ENCODE results near the gene UBL7. TPM values are rescaled to one million over a fixed set of nuclear protein-coding genes. Genes with fewer than 3 reads are reported as not detected.

The UBL7 gene
- total RNA-seq, 1 experiment from 2014 or later: 65.3 TPM

DNA sequence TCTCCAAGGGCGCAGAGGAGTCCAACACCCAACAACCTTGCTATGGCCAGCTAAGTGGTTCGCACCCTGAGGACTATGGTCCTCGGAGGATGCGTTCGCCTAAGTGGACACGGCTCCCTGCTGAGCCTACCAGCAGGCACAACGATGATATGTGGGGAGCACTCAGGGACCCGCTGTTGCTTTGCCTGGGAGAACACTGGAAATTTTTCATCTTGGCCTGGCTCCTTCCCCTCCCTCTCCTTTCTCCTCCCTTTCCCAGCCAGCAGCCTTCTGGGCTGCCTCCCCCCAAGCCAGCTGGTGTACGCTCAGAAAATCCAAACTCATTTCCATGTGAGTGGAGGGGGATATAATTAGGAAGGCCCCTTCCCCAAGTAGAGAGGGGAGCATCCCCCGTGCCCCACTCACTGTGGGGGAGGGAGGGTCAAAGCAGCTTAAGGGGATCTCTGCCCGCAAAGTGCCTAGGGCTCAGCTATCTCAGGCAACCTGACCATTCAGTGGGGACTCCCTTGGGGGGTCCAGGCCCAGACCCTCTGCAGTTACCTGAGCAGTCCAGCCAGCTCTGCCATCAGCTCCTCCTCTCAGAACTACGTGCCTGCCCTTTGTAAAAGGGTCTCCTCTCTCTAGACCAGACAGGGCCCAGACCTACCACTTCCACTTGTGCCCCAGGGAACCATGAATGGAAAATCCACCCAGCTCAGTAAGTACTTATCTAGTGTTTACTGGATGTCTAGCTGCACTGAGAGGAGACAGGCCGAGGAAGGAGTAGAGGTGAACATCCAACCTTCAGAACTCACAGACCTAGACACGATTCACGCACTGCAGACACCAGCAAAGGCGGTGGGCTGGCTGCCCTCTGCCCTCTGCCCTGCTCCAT, 26.5 kb downstream of the UBL7 start:
- peak; percentile 0; the same call in 1 of the 2 replicates for ATAC-seq
- Histone ChIP-seq H3K4me2 (ENCODE audit: low read length) (peak overlapping the region; percentile 95), H3K4me1 (ENCODE audit: control insufficient read depth in 1 of 2, insufficient read depth in 2 of 2, low read length in 2 of 2) (peaks cover 10 to 46% of the 10 kb centered on the region in 2 experiments), H4K20me1 (ENCODE audit: insufficient read depth) (no peaks in the 10 kb centered on the region), H3K27ac (ENCODE audit: low read depth, low read length) (peak overlapping the region; percentile 65), H3K79me2 (ENCODE audit: insufficient read depth, low read length) (peaks cover 42% of the 10 kb centered on the region), H3K9me2 (ENCODE audit: insufficient read depth) (no peaks in the 10 kb centered on the region), H2AFZ (ENCODE audit: low read depth, low read length, poor library complexity, severe bottlenecking) (no peak overlapping the region), H3K27me3 (ENCODE audit: insufficient read depth, low read length) (no peaks in the 10 kb centered on the region), H3K9ac (ENCODE audit: low read length) (peak overlapping the region; percentile 82), H3K36me3 (ENCODE audit: control insufficient read depth in 1 of 2, insufficient read depth in 2 of 2, low read length in 2 of 2) (no peaks in the 10 kb centered on the region), H3K4me3 (replicated peaks in 1 of 2; ENCODE audit: low read depth in 1 of 2, low read length in 2 of 2) (peak overlapping the region; percentile 57 to 90), H3K9me3 (ENCODE audit: control insufficient read depth in 1 of 2, insufficient read depth in 1 of 2, low read depth in 1 of 2, low read length in 2 of 2) (no peaks in the 10 kb centered on the region)
- RAD21 ChIA-PET (ENCODE audit: low non-redundant PET in 1 of 2, low total read pairs in 2 of 2, uncharacterized antibody in 2 of 2, unreplicated experiment in 2 of 2): no interaction called here
- BruUV-seq (replicated peaks): TSS peak; percentile 96
- POLR2A ChIA-PET: interaction anchor here (0.6 to 1.3 kb wide), 5 partner anchors 20 to 734 kb away, joined by 3 to 9 read pairs (median 4); no protein-coding TSS in a partner anchor
- no peak for TF ChIP-seq CBX3 (IDR thresholded peaks at IDR 0.05; ENCODE audit: low read depth)
- TF ChIP-seq ELF1 (IDR thresholded peaks at IDR 0.05; ENCODE audit: borderline replicate concordance, low read depth): no peak
- CTCF ChIA-PET: interaction anchor here (0.6 to 3.5 kb wide), 3 partner anchors 44 to 60 kb away, joined by 3 to 10 read pairs (median 5); no protein-coding TSS in a partner anchor
- no peak for DNase-seq (ENCODE audit: low read depth, low spot score)
- intact Hi-C loops (cut with micrococcal nuclease): no loop called here

- TF ChIP-seq POLR2AphosphoS5 (IDR thresholded peaks at IDR 0.05; ENCODE audit: low read depth, low read length) (peak; percentile 96), JUND (IDR thresholded peaks at IDR 0.05) (no peak), ZFX (IDR thresholded peaks at IDR 0.05) (peak; percentile 38; the same call in 1 of the 2 replicates), POLR2A (IDR thresholded peaks at IDR 0.05; ENCODE audit: borderline replicate concordance, extremely low read depth, insufficient read depth, insufficient read length) (peak; percentile 88)
- TF ChIP-seq, protein P1, sequence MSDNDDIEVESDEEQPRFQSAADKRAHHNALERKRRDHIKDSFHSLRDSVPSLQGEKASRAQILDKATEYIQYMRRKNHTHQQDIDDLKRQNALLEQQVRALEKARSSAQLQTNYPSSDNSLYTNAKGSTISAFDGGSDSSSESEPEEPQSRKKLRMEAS (IDR thresholded peaks at IDR 0.05): peak; percentile 49; the same call in 1 of the 2 replicates
- Histone ChIP-seq H3K4me3 (replicated peaks in 1 of 2; ENCODE audit: low read depth in 1 of 2, low read length in 2 of 2) (peak within 1 kb of the TSS; percentile 57 to 90), H3K4me1 (ENCODE audit: control insufficient read depth in 1 of 2, insufficient read depth in 2 of 2, low read length in 2 of 2) (peaks cover 16 to 54% of the 10 kb centered on the region in 2 experiments), H3K36me3 (ENCODE audit: control insufficient read depth in 1 of 2, insufficient read depth in 2 of 2, low read length in 2 of 2) (no peaks in the 10 kb centered on the region; a peak in 1 of 4 replicates), H4K20me1 (ENCODE audit: insufficient read depth) (no peaks in the 10 kb centered on the region), H3K27me3 (ENCODE audit: insufficient read depth, low read length) (no peaks in the 10 kb centered on the region), H3K4me2 (ENCODE audit: low read length) (peak within 1 kb of the TSS; percentile 95), H3K79me2 (ENCODE audit: insufficient read depth, low read length) (peaks cover 49% of the 10 kb centered on the region), H3K9me3 (ENCODE audit: control insufficient read depth in 1 of 2, insufficient read depth in 1 of 2, low read depth in 1 of 2, low read length in 2 of 2) (no peaks in the 10 kb centered on the region), H3K27ac (ENCODE audit: low read depth, low read length) (peak within 1 kb of the TSS; percentile 87), H3K9ac (ENCODE audit: low read length) (peak within 1 kb of the TSS; percentile 82), H3K9me2 (ENCODE audit: insufficient read depth) (no peaks in the 10 kb centered on the region), H2AFZ (ENCODE audit: low read depth, low read length, poor library complexity, severe bottlenecking) (no peak within 1 kb of the TSS)
- DNase-seq (ENCODE audit: low read depth, low spot score) (peak; percentile 34), ATAC-seq (peak; percentile 86)
- ChIA-PET CTCF (interaction anchor here (0.6 to 3.5 kb wide), 3 partner anchors 43 to 59 kb away, joined by 3 to 10 read pairs (median 5); no protein-coding TSS in a partner anchor), RAD21 (ENCODE audit: low non-redundant PET in 1 of 2, low total read pairs in 2 of 2, uncharacterized antibody in 2 of 2, unreplicated experiment in 2 of 2) (no interaction called here), POLR2A (interaction anchor here (0.6 to 1.3 kb wide), 6 partner anchors 10 to 734 kb away, joined by 3 to 9 read pairs (median 4); no protein-coding TSS in a partner anchor)
- intact Hi-C loops (cut with micrococcal nuclease): no loop called here
- no TSS peak for BruUV-seq (replicated peaks)
Measured at GRCh38 chr15:74433592-74434262, 27.2 kb downstream of the UBL7 start, which contains the start of gene SEMA7A. SEMA7A (minus strand) TSS chr15:74433958; CDS start chr15:74433918, 40 bp downstream.
